ENCODE measurements around the gene GRHL1.

Gene GRHL1

GRCh38 chr2:9941996-9942390 is 9.5 kb upstream of the GRHL1 start:
- no peak for TF ChIP-seq CTCF (IDR thresholded peaks at IDR 0.05)

GRCh38 chr2:9944330-9944758 is 7.1 kb upstream of the GRHL1 start:
- no peak for TF ChIP-seq CTCF (IDR thresholded peaks at IDR 0.05)

GRCh38 chr2:9945596-9945995 is 5.9 kb upstream of the GRHL1 start:
- TF ChIP-seq CTCF (IDR thresholded peaks at IDR 0.05) = no peak

GRCh38 chr2:9946076-9946475 is 5.4 kb upstream of the GRHL1 start:
- TF ChIP-seq CTCF (IDR thresholded peaks at IDR 0.05) = no peak

GRCh38 chr2:9946818-9947217 is 4.7 kb upstream of the GRHL1 start:
- no peak for TF ChIP-seq CTCF (IDR thresholded peaks at IDR 0.05)

GRCh38 chr2:9948721-9949120 is 2.8 kb upstream of the GRHL1 start:
- no peak for TF ChIP-seq CTCF (IDR thresholded peaks at IDR 0.05)

GRCh38 chr2:9949239-9949991 is 2.1 kb upstream of the GRHL1 start:
- no peak for TF ChIP-seq CTCF (IDR thresholded peaks at IDR 0.05)

All from LNCAP (cell line).